HG03457 (cell line): ENCODE results near the gene ABHD12.
"Not testable (repeated sequence)": the region's sequence is repeated elsewhere in the genome, so short reads cannot be mapped to it uniquely, and the experiment has no call there.

Source experiments
- ATAC-seq: cut with Tn5 transposase; IDR thresholded peaks from one replicate; pipeline ENCODE4 v1.9.1; 2021; ENCODE audit warnings: moderate number of reproducible peaks; ENCODE audit not compliant: unreplicated experiment

ABHD12 gene

DNA sequence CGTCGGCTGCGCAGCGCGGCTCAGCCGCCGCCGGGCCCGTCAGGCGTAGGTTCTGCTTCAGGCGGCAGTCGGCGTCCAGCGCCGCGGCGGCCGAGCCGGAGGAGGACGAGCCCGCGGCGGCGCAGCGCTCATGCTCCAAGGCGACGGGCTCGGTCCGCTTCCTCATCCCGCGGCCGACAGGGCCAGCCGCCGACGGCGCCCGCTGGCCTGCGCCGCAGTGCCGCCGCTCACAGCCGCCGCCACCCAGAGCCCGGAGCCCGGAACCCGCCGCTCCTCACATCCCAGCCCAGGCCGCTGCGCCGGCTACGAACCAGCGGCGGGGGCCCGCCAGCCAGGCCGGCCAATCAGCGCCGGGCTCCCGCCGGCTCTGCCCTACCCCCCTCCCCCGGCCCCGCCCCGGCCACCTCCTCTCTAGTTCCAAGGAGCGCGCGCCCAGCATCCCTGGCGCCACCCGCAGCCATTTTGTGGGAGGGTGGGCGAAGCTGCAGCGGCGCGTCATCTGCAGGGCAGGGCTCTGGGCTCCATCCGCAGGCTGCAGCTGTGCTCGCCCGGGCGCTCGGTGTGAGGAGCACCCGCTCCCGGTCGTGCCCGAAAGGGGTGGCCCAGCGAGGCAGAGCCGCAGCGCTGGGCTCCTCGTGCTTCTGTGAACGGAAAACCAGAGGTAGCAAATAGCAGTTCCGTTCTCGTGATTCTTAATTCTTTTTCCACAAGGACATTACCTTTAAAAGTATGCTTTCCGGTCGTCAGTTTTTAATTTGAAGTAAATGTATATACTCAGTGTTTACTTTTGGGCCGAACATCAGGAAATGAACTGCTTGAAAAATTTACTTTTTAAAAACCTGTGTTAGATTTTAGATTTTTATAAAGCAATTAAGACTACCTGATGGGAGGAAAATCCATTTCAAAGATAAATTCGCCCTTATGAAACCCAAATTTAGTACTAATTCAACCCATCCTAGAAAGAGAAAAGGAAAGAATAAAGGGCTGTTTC is at the start of gene ABHD12:
Gene ABHD12, minus strand, starts transcription at position 298 of the 991 bp plus-strand sequence. Its CDS starts 132 bp downstream, at position 166.
- ATAC-seq, result peak; percentile 86

DNA sequence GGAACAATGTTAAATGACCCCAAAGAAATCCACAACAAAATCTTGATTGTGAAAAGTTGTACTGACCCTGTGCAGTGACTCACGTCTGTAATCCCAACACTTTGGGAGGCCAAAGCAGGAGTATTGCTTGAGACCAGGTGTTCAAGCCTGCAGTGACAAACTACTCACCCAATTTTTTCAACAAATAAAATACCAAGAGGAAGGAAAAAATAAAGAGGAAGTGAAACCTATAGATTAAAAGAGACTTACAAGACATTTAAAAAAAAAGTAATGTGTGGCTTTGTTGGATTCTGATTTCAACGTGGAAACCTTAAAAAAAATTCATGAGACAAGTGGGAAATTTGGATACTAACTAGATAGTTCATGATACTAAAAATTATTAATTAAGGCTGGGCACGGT is 48.7 kb upstream of the ABHD12 start:
- no peak for ATAC-seq

GRCh38 chr20:25437153-25437581 is 46.5 kb upstream of the ABHD12 start:
- no peak for ATAC-seq

DNA sequence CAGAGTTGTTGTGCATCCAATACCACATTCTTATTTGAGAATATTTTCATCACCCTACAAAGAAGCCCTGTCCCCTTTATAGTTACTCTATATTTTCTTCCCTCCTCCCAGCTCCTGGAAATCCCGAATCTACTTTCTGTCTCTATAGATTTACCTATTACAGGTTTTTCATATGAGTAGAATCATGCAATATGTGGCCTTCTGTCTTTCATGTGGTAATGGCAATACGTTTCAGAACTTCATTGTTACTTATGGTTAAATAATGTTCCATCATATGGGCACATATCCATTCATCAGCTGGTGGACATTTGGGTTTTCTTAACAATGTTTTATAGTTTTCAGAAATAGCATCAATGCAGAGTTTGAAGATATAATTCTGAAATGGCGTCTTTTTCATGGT is 33.9 kb upstream of the ABHD12 start:
- no peak for ATAC-seq

DNA sequence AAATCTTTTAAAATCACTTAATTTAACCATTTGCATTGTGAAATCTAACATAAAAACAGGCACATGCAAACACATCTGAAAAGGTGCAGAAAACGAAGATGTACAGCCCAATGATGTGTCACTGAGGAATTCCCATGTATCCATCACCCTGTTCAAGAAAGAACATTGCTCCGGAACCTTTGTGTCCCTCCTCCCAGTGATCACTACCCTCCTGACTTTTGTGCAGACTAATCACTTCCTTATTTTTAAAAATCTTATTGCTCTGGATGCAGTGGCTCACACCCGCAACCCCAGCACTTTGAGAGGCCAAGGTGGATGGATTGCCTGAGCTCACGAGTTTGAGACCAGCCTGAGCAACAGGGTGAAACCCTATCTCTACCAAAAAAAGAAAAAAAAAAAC is 31.4 kb upstream of the ABHD12 start:
- ATAC-seq, result no peak

- no peak for ATAC-seq
Observed at GRCh38 chr20:25421102-25421501, 30.5 kb upstream of the ABHD12 start.

- no peak for ATAC-seq
Observed at GRCh38 chr20:25418776-25419175, 28.1 kb upstream of the ABHD12 start.

DNA sequence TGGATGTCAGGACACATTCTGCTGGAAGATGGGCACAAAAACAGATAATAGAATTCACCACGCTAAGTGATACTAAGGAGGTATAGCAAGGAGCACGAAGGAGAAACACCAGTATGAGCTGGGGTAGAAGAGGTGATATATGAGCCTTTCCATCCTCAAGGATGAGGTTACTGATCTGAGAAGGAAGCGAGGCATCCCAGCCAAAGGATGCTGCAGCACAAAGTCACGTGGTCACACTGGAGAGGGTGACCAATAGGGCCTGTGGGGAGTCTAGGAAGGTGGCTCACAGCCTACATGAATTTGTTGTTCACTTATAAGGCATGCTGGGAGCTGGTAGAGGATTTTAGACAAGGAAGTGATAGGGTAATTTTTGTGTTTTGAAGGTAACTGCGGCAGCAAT is 18.3 kb upstream of the ABHD12 start:
- ATAC-seq, result no peak

DNA sequence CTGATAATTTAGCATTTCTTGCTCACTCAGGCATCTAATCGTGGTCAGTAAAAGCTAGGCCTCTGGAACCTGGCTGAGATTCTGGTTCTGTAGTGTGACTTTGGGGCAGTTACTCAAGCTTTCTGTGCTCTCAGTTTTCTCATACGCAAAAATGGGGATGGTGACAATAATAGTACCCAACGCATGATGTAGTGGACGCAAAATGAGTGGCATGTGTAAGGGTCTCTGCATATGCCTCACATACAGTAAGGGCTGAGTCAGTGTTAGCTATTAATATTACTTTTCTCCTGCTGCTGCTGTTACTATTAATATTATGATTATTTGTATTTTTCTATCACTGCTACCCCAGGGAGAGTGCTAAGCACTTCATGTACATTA is 17.5 kb upstream of the ABHD12 start:
- no peak for ATAC-seq

DNA sequence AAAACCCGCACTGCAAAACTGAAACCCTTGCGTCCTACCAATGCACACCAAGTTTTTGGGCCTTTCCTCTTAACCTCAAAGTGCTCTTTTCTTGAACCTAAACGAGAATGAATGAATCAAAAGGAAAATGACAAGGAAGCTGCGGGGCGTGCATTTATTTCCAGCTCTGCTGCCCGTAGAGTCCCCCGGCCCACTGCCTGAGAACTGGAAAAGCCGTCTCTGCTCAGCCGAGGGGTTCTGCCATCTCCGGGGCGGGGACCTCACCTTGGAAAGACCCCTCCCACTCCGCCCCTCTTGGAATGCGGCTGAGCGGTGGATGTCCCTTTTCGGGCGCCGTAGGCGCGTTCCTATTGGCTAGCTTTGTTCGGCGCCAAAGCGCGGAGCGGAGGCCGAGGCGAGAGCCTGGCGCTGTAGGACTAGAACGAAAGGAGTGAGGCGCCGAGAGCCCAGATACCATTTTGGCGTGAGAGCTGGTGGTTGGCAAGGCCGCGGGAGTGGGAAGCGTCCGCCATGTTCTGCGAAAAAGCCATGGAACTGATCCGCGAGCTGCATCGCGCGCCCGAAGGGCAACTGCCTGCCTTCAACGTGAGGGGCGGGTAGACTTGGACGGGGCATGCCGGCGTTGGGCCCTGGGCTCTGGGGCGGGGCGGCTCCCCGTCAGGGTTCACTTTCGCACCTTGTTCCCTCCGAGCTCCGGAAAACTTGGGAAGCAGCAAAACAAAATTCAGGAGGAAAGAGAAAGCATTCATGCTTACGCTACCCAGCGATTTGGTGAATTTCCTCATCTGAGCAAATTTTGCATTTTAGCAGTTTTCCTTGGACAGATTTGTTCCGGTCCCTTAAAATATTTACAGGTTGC is 16.9 kb upstream of the ABHD12 start, which contains the start of gene GINS1:
Gene GINS1, plus strand, starts transcription at position 363 of the 859 bp plus-strand sequence. Its CDS starts 148 bp downstream, at position 511.
- ATAC-seq, result peak; percentile 77

- no peak for ATAC-seq
Observed at GRCh38 chr20:25402583-25402982, 11.9 kb upstream of the ABHD12 start.

DNA sequence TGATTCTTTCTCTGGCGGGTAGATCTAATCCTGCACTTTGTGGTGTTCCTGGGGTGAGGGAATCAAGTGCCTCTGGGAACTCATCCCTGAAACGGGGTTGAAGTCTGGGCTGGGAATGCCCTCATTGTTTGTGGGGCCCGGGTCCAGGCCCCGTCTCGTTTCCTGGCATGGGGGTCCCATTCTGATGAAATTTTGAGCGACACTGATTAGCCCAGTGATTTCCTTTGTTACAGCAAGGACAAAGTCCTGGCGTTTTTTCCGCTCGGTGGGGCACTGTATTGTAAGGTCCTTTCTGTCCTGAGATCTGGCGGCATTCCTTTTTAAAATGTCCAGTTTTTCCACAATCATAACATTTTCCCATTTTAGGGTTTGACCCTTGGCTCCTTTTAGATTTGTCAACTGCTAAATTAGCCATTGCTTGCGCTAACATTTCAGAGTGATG is 9.7 kb upstream of the ABHD12 start:
- ATAC-seq, result not testable (repeated sequence)

GRCh38 chr20:25399037-25399430 is 8.4 kb upstream of the ABHD12 start:
- ATAC-seq, result no peak

- ATAC-seq, result no peak
Observed at GRCh38 chr20:25398376-25399036, 7.9 kb upstream of the ABHD12 start.

- ATAC-seq, result no peak
Observed at GRCh38 chr20:25397821-25398220, 7.2 kb upstream of the ABHD12 start.

- no peak for ATAC-seq
Observed at GRCh38 chr20:25397096-25397495, 6.5 kb upstream of the ABHD12 start.

DNA sequence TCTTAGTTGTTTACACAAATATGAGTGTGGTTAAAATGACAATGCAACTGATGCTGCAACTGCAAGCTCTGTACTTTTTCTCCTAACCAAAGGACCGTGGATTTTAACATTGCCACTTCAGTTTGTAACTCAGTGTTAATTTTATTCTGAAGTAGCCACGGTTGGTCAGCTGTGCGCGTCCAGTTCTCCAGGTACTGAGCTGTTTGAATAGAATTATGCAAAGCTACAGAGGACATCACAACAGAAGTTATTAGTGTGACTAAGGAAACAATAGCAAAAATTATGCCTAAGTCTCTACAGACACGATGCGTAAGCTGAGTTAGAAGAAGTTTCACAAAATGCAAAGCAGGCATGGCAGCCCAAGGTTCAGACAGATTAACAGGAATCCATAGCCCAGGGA is 4.4 kb upstream of the ABHD12 start:
- no peak for ATAC-seq

DNA sequence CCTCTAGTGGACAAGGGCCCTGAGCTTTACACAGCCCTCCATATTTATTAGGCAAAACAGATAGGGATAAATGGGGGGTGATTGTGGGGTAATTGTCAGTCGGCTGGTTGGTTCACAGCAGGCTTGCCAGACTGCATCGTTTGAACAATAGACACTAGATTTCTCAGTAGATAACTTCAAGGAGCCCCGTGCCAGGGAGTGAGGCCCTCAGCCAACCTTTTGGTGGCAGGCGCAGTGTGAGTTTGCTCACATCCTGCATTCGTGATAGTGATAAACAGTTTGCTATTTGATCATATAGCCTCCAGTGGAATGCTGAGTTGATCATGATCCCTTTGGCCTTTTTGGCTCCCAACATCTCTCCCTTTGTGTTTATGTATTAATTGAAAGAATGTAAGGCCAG is 3.6 kb upstream of the ABHD12 start:
- ATAC-seq, result no peak

DNA sequence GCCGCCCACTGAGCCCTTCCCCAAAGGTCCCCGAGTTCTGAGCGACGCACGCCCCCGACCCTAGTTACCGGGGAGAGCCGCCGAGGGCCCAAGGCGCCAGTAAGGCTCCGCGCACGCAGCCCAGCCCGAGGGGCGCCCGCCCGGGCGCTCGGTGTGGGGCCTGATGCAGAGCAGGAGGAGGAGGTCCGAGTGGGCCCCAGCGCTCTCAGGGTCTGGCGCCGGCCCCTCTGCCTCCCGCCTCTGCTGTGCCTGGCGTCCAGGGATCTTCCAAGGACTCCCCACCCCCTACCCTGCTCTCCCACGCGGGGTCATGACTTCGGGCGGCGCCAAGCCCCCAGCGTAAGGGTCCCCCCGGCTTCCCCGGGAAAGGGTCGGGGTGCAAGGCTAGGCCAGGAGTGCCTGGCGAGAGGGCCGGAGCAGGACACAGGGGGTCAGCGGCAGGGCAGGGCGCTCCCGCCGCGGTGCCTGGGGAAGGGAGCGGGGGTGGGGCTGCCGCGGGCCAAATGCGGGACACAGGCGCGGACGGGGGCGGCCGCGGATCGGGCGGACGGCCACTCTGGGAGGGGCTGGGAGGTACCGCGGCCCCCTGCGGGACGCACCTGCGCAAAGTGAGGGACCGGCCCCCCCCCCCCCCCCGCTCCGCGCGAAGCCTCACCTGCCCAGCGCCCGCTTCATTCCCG is 637 bp downstream of the ABHD12 start:
- peak; percentile 22 for ATAC-seq

- ATAC-seq, result no peak
Observed at GRCh38 chr20:25389401-25389857, 1.2 kb downstream of the ABHD12 start.
